Measurements from ENCODE around the gene RRM1. TPM values are rescaled to one million over a fixed set of nuclear protein-coding genes. Genes with fewer than 3 reads are reported as not detected.

The RRM1 gene
- total and polyA plus RNA-seq, 2 of the 13 experiments (the other 11 are each of a cell fraction or from before 2014, with no cell fraction given) = 17.3 to 108 TPM

GRCh38 chr11:4094348-4095291, at the start of gene RRM1 (continued):
- no peak for TF ChIP-seq ZFP41 (CRISPR knock-in tag; IDR thresholded peaks at IDR 0.05; ENCODE audit: borderline replicate concordance)
- TF ChIP-seq ONECUT2 (CRISPR knock-in tag; IDR thresholded peaks at IDR 0.05) = 0 out of 2 replicates have a peak, but pooled peaks have one; percentile 9
- TF ChIP-seq LCORL (IDR thresholded peaks at IDR 0.05) = no peak
- TF ChIP-seq LCORL (CRISPR knock-in tag; IDR thresholded peaks at IDR 0.05) = peak; percentile 28; the same call in 1 of the 2 replicates
- TF ChIP-seq BRF2 (CRISPR knock-in tag; IDR thresholded peaks at IDR 0.05) = no peak
- TF ChIP-seq RBM22 (optimal IDR thresholded peaks at IDR 0.05; ENCODE audit: low read length) = peak; percentile 91
- TF ChIP-seq HBP1 (CRISPR knock-in tag; IDR thresholded peaks at IDR 0.05; ENCODE audit: low read depth) = peak; percentile 92; the same call in 1 of the 2 replicates
- no peak for TF ChIP-seq TOPORS (CRISPR knock-in tag; IDR thresholded peaks at IDR 0.05)
- TF ChIP-seq GTF2F1 (IDR thresholded peaks at IDR 0.05; ENCODE audit: low read length) = no peak
- peak; percentile 81 for TF ChIP-seq ZNF143 (CRISPR knock-in tag; IDR thresholded peaks at IDR 0.05)
- TF ChIP-seq ZNF460 (CRISPR knock-in tag; IDR thresholded peaks at IDR 0.05; ENCODE audit: borderline replicate concordance) = no peak
- peak; percentile 70; the same call in 1 of the 2 replicates for TF ChIP-seq MXD1 (CRISPR knock-in tag; IDR thresholded peaks at IDR 0.05)
- no peak for TF ChIP-seq ZNF451 (CRISPR knock-in tag; IDR thresholded peaks at IDR 0.05)
- TF ChIP-seq PATZ1 (CRISPR knock-in tag; IDR thresholded peaks at IDR 0.05) = peak; percentile 42
- peak; percentile 95 for TF ChIP-seq NR2C2 (CRISPR knock-in tag; IDR thresholded peaks at IDR 0.05; ENCODE audit: borderline replicate concordance)
- no peak for TF ChIP-seq HMG20B (CRISPR knock-in tag; conservative IDR thresholded peaks at IDR 0.05)
- TF ChIP-seq ZNF800 (CRISPR knock-in tag; IDR thresholded peaks at IDR 0.05) = no peak
- no peak for TF ChIP-seq FOXJ3 (CRISPR knock-in tag; IDR thresholded peaks at IDR 0.05; ENCODE audit: borderline replicate concordance)
- TF ChIP-seq CEBPG (CRISPR knock-in tag; IDR thresholded peaks at IDR 0.05) = peak; percentile 45; the same call in 1 of the 2 replicates
- no peak for TF ChIP-seq ZNF569 (CRISPR knock-in tag; IDR thresholded peaks at IDR 0.05; ENCODE audit: borderline replicate concordance)

All from HepG2 (cell line).